T follicular helper cell (primary cell): Measurements from ENCODE around the gene OR4D5.

ENCODE experiments used
- DNase-seq: peaks from one replicate; pipeline ENCODE4 v3.0.0-alpha.2; 2020; ENCODE audit warnings: low read depth
- total RNA-seq, 2 experiments: gene quantifications; one replicate each; lab custom pipeline; 2026; lab: John Stamatoyannopoulos, UW

The OR4D5 gene
- 0 reads per million in 2 experiments for total RNA-seq

DNA sequence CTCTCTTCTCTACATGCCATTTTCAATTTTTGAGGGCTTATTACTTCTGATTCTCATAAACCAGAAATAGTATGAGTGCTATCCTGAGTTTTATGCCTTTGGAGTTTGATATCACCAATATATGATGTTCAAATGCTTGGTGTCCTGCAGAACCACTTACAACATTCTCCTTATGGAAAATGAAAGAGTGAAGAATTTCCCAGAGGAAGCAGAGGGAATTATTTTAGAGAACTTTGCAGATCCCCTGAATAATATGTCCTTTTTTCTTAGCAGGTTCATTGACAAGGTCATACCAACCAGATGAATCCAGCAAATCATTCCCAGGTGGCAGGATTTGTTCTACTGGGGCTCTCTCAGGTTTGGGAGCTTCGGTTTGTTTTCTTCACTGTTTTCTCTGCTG lies at the start of gene OR4D5:
Gene OR4D5, plus strand, starts transcription at position 301 of the 400 bp plus-strand sequence. Its CDS starts 0 bp downstream, at position 301.
- DNase-seq, result no peak

DNA sequence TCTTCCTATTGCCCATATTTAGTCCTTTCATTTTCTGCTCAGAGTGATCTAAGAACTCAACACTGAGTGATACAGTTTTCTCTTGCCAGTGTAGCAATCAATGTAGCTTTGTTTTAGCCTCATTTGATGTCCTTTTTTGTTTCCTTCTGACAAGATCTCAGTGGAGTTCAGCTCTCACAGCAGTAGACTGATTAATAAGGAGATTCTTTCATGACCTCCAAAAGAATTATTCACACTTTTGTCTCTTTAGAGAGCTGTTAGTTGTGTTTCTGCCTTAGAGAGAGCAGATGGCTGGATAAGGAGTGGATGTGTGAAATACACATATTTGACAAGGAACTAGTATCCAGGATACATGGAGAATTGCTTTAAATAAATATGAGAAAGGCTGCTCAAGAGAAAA lies 47.4 kb upstream of the OR4D5 start:
- DNase-seq, result no peak

DNA sequence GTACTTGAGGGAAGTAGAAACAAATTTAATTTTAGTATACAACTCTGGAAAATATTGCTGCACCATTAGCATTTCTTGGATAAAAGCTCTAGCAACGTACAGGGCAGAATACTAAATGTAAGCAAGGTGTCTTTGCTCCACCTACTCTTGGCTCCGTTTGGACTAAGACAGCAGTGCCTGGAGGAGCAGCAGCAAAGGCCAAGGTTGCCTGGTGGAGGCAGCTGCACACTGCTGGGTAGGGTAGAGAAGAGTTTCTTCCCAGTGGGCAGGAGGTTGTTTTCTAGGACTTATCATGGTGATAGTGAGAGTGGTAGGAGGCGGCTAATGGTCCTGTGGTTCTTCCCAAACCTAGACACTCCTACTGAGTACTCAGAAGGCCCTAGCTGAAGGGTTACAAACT lies 39.6 kb upstream of the OR4D5 start:
- no peak for DNase-seq

DNA sequence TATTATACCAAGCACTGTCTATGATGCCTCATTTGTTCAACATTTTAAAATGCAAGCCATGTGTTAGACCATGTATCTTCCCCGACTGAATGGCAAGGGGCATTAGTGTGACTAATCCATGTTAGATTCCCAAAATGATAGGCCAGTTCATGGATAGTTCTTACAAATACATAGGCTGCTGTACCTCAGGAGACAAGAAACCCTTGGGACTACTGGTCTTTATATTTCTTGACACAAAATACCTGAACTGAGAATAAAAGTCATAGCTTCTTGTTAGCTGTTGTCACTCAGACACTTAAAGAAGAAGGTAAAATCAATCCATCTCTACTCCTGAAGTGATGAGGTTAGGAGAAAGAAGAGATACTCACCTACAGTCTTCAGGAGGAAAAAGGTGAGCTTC lies 37.5 kb upstream of the OR4D5 start, which contains the start of gene OR8D4:
Gene OR8D4, plus strand, starts transcription at position 301 of the 400 bp plus-strand sequence. CDS start 4,265 bp downstream, outside the sequence.
- DNase-seq, result no peak

DNA sequence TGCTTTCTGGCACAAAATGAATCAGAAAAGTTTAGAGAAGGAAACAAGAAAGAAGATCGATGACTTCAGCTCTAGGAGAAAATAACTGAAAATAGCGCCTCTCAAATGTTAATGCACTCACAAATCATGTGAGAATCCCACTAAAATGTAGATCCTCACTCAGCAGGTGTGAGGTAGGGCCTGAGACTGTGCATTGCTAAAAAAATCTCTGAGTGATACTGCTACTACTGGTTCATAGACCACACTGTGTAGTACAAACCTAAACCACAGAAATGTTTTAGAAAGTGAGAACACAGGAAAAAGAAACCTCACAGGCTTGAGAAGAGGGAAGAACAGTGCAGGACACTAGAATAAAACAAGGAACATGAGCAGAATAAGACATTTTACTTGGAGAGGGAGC lies 35.5 kb upstream of the OR4D5 start:
- no peak for DNase-seq

DNA sequence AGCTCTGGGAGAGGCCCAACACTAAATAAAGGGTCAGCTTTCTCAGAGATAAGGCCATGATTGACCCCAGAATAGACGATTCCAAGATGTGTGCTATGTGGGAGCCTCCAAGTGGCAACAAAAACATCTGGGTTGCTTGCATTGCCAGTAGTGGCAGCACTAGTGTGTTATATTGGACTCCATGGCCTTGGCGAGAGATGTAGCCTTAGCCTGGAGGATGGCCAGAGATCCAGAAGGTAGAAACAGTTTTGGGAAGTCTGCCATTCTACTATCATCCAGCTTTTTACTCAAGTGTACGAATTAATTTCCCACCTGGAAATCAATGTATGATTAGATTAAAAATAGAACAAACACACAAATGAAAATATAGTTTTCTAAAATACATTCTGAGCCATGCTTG lies 34.5 kb upstream of the OR4D5 start:
- no peak for DNase-seq

DNA sequence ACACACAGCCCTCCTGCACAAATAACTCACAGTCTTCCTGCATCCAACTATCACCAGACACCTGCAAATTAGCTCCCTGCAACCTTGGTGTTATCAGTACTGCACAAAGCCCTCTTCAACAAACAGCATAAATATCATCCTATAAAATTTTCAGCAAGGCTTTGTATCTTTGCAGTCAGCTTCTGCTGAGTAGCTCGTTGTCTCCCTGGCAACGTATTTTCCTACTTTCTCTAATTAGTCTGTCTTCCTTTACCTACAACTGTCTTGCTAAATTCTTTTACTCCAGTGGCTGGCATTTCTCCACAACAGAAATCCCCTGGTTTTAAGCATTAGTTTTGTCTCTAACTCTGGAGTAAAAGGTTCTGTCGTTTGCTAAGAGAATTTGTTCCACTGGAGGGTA lies 33.6 kb upstream of the OR4D5 start:
- DNase-seq, result no peak

DNA sequence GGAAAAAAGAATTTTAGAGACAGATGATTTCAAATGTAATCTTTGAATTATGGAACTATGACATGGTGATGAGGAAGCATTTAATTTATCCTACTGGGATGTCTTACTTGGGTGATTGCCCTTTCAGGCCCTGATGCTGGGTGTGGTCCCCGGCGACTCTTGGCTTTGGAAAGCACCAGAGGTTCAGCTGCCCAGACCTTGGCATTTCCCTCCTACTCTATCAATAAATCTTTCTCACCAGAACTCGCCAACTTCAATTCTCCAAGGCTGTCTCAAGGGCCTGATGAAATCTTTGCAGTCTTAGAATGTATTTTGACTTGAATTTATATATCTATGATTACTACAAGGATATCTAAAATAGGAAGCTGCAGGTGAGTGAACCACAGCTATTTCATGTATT lies 18.5 kb upstream of the OR4D5 start:
- DNase-seq, result no peak

DNA sequence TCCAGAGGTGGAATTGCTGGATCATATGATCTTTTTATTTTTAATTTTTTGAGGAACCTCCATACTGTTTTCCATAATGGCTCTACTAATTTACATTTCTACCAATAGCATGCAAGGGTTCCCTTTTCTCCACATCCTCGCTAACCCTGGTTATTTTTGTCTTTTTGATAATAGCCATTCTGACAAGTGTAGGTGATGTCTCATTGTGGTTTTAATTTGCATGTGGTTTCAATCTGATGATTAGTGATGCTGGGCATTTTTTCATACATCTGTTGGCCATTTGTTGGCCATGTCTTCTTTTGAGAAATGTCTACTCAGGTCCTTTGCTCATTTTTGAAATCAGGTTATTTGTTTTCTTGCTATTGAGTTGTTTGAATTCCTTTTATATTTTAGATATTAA lies 15.4 kb upstream of the OR4D5 start:
- DNase-seq, result no peak

DNA sequence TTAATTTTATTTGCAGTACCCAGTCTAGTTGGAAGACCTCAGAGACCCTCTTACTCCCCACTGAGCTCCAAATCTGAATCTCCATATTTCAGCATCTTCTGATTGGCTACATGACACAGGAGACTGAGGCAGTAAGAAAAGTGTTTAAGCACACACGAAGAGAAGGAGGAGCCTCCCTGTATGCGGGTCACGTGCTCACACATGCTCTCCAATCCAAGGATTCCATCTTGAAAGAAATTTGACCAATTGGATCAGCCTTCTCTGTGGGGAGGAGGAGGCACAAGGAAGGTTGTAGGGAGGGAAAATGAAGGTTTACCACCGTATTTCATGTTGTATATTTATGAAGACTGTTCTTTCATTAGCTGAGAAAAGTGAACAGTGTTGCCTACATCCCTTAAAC lies 3.0 kb downstream of the OR4D5 start:
- DNase-seq, result no peak

DNA sequence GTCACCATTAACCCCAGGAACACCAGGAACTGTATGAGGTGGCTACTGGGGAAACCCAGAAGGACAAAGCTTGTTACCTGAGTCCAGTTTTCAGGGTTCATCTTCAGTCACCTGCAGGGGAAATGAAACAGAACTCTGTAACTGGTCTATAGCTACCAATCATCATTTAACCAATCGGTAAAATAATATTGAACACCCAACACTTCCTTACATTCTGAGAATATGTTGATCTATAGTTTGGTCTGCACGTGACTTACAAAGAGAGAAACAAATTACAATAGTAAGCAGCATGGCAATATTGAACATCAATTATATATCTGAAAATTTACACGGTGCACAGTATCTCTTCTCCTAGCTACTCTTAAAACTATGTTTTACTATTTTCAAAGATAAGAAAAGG lies 4.3 kb downstream of the OR4D5 start, which contains the start of gene OR6T1:
Gene OR6T1, minus strand, starts transcription at position 101 of the 400 bp plus-strand sequence. Its CDS starts 0 bp downstream, at position 101.
- DNase-seq, result no peak

DNA sequence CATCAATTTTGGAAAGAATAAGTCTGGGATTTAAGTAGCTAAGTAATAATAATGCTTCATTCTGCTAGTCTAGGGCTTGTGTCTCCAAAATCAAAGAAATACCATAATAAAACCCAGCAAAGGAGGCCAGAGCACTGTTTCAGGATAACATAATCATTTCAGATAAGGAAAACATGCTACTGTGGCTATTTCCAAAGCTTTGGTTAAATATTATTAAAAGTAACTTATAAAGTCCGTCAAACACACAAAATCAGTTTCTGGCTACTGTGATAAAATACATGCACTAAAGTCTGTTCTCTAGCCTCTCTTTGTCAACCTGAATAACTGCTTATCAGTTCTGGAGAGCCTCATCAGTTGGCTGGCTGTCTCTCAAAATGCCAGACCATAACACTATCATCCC lies 5.7 kb downstream of the OR4D5 start:
- no peak for DNase-seq

DNA sequence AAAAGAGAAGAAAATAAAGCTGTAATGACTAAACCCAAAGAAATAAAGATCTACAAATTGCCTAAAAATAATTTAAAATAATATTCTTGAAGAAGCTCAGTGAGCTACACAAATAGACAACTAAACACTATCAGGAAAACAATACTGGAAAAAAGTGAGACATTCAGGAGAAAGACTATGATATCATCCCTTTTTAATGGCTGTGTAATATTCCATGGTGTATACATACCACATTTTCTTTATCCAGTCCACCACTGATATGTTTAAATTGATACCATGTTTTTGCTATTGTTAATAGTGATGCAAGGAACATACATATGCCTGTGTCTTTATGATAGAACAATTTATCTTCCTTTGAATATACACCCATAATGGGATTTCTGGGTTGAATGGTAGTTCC lies 17.3 kb downstream of the OR4D5 start:
- DNase-seq, result no peak

DNA sequence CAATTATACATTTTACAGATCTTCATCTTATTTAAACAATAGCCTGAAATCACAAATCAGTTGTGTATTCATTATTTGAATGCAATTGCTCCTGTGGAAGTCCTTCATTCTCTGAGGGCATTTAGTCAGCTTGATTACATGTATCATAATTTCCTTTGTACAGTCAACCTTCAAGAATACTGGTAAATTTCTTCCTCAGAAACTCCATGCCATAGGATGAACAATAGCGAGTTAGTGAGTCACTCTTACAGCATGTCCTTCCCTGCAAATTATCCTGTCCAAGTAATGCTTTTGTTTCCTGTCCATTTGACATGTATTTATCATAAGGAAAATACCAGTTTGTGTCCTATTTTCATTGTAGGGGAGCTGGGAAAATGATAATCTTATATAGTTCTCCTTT lies 34.4 kb downstream of the OR4D5 start:
- DNase-seq, result no peak

DNA sequence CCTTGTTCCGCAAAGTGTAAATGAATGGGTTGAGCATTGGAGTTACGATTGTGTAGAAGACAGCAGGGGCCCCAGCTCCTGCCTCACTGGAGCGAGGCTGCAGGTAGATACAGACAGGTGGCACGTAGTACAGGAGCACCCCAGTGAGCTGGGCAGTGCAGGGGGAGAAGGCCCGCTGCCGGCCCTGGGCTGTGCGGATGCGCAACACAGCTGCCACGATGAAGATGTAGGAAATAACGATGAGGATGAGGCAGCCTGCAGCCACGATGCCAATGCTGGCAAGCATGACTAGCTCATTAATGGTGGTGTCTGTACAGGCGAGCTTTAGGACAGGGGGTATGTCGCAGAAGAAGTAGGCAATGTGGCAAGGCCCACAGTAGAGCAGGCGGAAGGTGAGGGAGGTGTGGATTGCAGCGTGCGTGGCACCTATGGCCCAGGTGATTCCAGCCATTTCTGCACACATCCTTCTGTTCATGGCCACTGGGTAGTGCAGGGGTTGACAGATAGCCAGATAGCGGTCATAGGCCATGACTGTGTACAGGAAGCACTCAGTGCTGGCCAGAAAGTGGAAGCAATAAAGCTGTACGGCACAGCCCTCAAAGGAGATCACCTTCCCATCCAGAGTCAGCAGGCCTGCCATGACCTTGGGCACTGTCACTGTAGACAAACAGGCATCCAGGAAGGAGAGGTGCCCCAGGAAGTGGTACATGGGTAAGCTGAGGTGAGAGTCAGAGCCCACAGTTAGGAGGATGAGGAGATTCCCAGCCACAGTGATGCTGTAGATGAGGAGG lies 37.5 kb downstream of the OR4D5 start:
- no peak for DNase-seq

DNA sequence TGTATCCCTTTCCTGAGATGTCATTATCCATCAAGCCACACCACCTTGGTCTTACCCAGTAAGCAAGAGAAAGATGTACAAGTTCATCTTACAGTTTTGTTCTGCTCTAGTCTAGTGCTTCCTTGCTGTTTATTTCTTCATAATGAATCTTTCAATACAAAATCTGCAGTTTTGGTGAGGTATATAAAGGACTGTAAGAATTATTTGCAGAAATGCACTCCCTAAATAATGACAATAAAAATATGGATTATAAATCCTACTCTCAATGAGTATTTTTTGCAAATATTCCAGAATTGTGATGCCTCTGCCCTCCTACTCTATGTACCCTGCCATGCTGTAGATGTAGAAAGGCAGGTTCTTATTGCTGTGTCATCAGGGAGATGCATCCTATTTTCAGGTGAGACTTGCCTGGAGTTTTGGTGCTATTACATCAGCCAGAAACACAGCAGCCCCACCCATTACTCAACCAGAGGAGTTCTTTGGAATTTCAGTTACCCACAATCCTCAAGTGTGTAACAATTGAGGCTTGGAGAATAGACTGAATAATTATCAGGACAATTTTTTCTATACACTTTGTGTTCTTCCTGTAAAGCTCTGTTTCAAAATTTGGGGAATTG lies 38.4 kb downstream of the OR4D5 start, which contains the start of gene OR10S1:
Gene OR10S1, minus strand, starts transcription at position 51 of the 617 bp plus-strand sequence. CDS start 117 bp downstream, outside the sequence.
- no peak for DNase-seq

DNA sequence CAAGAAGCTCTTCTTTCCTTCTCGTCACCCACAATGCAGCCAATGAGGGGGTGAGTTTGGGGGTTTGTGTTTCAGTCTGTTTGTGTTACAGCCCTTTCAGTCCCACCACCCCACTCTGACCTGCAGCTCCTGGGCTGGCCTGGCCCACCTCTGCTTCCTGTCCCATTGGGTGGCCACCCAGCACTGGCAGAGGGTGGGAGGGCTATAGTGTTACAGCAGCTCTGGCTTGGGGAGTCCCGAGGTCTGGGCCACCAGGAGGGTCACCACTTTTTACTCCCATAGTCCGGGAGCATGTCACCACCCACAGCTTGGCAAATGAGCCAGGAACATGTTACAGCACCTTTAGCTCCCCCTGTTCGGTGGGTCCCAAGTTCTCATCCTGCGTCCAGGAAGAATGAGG lies 39.9 kb downstream of the OR4D5 start:
- no peak for DNase-seq
